Measurements from ENCODE around the gene RPL10.

The RPL10 gene

DNA sequence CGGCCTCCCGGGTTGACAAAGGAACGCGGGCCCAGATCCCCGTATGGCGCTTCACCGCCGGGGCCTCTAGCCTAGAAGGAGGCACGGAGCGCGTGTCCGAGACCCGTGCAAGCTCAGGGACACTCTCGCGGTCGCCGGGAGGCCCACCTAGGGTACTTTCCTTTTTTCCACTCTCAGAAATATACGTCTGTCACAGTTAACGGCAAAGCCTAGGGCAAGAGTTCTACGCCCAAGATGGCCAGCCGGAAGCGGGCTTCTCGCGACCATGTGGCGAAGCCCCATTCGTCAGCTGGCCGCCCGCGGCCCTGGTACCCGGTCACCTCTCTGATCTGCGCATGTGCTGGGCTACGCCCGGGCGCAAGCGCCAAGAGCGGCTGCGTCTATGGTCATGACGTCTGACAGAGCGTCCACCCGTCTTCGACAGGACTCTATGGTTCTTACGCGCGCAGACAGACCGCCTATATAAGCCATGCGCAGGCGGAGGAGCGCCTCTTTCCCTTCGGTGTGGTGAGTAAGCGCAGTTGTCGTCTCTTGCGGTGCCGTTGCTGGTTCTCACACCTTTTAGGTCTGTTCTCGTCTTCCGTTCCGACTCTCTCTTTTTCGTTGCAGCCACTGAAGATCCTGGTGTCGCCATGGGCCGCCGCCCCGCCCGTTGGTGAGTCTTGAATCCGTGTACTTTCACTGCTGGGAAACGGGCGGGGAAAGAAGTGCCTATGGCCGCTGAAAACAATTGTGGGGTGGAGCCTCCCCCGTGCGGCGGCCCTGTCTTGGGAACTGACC lies at the start of gene RPL10:
Gene RPL10, plus strand, starts transcription at position 490 of the 780 bp plus-strand sequence. Its CDS starts 143 bp downstream, at position 633.
- DNase-seq (ENCODE audit: low spot score), result peak; percentile 94

GRCh38 chrX:154348646-154349358 lies 49.4 kb upstream of the RPL10 start:
- no peak for DNase-seq (ENCODE audit: low spot score)

DNA sequence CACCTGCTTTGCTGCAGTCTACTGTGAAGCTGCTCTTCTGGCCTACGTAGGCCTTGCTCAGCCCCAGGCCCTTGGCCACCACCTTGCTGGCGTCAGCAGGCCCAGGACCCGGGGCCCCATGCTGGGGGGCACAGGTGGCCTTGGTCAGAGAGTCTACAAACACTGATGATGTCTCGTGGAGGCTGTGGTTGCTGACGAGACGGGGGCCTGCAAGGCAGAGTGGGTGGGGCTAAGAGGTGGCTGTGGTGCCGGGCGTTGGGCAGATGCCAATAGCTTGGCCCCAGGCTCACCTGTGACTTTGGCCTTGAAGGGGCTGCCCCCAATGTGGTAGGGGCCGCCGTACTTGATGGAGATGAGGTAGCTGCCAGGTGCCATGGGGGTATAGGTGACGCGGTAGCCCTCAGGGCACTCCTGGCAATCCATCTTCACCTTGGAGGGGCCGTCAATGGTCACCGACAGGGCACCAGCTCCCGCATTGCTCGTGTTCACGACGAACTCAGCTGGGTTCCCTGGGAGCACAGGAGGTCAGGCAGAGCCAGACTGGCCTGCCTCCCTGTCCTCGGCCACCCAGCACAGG lies 48.7 kb upstream of the RPL10 start:
- DNase-seq (ENCODE audit: low spot score), result no peak

GRCh38 chrX:154349979-154350378 lies 48.2 kb upstream of the RPL10 start:
- no peak for DNase-seq (ENCODE audit: low spot score)

- DNase-seq (ENCODE audit: low spot score), result no peak
Measured at GRCh38 chrX:154350429-154351182, 47.6 kb upstream of the RPL10 start.

DNA sequence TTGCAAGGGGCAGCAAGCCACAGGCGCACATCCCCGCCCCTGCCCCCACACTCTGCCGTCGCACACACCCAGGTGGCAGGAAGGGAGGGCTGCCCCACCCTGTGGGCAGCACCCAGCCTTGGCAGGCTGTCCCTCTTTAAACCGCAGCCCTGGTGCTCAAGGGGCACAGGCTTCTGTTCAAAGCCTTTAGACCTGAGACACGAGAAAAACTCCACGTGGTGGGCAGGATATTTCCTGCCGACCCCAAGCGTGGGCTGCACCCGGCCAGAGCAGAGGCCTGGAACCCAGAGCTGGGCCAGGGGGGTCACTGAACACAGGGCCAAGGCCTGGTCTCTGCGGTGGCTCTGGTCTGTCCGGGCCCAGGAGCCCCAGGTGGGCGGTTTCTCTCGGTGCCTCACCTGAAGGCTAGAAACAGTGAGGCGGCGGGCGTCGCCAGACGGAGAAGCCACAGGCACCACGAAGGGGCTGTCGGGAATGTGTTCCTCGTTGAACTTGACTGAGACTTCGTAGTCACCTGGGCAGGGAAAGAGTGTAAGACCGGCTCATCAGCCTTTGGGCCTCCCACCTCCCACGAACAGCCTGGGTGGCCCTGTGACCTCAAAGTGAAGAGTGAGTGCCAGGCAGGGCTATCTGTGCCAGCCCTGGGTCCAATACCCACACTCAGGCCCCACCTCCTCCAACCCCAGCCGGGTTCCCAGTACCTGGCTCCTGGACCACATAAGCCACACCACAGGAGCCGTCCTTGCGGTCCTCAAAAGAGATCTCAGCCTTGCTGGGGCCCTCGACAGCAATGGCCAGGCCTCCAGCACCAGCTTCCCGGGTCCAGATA lies 46.8 kb upstream of the RPL10 start:
- DNase-seq (ENCODE audit: low spot score), result no peak

DNA sequence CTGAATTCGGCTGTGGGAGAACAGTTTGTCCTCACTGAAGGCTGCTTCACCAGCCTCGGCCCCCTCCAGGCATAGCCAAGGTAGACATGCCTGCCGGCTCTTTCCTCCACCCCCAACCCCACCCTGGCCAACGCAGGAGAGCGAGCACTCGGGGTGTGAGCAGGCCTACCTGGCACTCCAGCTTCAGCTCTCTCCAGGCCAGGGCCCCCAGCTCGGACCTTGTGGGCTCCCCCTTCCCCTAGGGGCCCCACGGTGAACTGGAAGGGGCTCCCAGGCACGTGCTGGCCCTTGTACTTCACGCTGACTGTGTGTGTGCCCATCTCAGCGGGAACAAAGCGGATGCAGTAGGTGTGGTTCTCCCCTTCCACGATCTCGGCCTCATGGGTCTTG lies 46.2 kb upstream of the RPL10 start:
- no peak for DNase-seq (ENCODE audit: low spot score)

GRCh38 chrX:154352466-154352865 lies 45.7 kb upstream of the RPL10 start:
- DNase-seq (ENCODE audit: low spot score), result no peak

GRCh38 chrX:154353172-154353843 lies 44.9 kb upstream of the RPL10 start:
- no peak for DNase-seq (ENCODE audit: low spot score)

- DNase-seq (ENCODE audit: low spot score), result no peak
Measured at GRCh38 chrX:154354013-154354412, 44.2 kb upstream of the RPL10 start.

- DNase-seq (ENCODE audit: low spot score), result no peak
Measured at GRCh38 chrX:154354516-154354915, 43.7 kb upstream of the RPL10 start.

DNA sequence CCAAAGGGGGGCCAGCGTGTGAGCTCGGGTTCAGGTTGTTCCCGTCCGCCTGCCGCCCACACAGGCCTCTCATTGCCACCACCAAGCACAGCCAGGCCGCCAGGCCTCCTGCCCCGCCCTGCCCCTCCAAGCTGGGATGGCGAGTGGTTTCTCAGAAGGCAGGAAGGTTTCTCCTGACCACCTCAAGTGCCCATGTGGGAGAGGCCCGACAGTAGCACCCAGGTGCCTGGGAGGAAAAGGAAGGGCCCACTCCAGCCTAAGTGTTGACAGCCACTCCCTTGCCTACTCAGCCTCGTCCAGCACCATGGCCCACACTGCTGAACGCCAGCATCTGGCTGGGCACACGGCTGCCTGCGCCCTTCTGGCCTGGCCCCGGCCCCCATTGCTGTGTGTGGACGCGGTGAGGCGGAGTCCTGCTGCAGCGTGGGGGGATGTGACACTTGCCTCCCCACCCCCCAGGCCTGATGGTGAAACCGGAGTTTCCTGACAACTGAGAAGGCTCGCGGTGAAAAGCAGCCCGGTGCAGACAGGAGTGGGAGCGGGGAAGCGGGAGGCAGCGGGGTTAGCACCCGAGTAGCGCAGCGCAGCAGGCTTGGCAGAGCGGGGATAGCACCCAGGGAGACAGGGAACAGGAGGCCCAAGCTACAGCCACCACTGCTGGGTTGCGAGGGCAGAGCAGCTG lies 42.9 kb upstream of the RPL10 start:
- DNase-seq (ENCODE audit: low spot score), result no peak

DNA sequence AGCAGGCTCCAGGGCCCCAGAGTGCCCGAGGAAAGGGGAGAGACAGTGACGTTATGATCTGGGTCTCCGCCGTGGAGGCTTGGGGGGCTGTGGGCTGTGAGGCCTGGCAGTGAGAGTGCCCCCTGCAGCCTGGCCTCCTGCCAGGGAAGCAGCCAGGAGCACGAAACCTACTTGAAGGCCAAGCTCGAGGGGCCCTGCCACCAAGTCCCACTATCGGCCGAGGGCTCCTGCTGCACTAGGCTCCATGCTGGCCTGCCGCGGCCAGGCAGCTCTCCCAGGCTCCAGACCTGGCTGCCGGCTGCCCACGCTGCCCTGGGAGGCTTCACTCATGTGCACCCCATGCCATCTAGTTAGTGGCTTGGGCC lies 42.4 kb upstream of the RPL10 start:
- no peak for DNase-seq (ENCODE audit: low spot score)

- no peak for DNase-seq (ENCODE audit: low spot score)
Measured at GRCh38 chrX:154356596-154356995, 41.6 kb upstream of the RPL10 start.

DNA sequence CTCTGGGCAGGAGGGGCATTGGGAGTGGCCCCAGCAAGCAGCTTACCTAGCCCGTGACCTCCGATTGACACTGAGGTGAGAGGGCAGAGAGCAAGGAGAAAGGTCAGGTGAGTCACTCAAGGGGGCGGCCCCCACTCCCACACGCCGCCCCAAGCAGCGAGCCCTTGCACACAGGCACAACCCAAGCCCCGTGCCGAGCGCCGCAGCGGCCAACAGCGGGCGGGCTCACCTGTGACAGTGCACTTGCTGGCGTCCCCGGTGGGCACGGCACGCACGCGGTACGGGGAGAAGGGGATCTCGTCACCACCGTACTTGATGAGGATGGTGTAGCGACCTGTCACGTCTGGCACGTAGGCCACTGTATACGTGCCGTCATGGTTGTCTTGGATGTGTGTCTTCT lies 41.0 kb upstream of the RPL10 start:
- DNase-seq (ENCODE audit: low spot score), result no peak

DNA sequence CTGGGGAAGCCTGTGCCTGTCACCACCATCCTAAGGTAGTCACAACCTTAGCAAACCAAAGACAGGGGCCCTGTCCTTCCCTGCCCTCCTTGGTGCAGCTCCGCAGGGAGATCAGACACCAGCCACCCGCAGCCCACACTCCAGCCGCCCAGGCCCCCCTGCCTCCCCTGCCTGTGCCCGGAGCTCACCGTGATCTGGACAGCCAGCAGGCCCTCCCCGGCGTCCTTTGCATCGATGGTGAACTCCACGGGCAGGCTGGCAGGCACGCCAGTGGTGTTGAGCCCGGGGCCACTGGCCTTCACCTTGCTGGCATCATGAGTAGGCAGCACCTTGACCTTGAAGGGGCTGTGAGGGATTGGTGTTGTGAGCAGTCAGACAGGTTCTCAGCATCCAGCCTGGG lies 40.2 kb upstream of the RPL10 start:
- no peak for DNase-seq (ENCODE audit: low spot score)

DNA sequence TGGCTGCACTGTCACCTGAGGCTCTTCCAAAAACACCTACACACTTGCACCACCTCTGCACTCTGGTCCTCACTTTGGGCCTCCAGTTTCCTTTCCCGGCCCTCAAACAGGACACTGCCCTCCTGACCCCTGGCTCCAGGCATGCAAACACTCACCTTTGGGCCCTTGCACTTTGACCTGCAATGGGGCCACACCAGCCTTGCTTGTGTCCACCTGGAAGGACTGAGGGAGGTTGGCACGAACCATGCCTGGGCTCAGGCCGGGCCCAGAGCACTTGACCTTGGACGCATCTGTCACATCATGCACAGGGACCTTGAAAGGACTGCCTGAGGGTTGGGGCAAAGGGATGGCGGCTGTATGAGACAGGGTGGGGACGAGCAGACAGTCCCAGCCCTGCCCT lies 39.3 kb upstream of the RPL10 start:
- no peak for DNase-seq (ENCODE audit: low spot score)

DNA sequence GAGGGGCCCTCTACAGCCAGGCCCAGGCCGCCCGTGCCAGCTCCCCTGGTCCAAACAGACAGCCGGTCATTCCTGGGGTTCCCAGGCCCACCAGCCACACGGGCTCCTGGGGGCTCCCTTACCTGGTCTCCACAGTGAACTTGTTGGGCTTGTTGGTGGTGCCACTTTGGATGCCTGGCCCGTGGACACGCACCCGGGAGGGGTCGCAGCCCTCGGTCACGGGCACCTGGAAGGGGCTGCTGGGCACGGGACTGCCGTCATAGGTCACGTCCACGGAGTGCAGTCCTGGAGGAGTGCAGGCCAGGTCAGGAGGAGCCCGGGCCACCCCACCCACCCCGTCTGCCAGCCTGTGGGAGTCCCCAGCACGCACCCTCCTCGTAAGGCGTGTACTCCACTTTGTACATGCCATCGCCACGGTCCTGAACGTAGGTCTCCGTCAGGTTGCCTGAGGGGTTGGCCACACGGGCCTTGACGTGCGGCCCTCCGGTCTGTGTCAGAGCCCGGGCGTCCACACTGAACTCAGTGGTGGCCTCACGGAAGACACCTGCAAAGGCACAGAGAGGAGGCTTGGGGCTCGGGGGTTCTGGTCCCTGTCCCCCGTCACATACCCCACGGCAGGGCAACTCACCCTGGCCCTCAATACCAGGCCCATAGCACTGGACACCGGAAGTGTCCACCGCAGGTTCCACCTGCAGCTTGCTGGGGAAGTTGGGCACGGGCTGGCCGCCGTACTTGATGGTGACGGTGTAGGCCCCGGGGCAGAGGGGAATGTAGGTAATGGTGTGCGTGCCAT lies 38.6 kb upstream of the RPL10 start:
- no peak for DNase-seq (ENCODE audit: low spot score)

- DNase-seq (ENCODE audit: low spot score), result no peak
Measured at GRCh38 chrX:154360155-154360713, 37.9 kb upstream of the RPL10 start.

All from NAMALWA (cell line).